Activated CD4-positive, CD25-positive, alpha-beta regulatory T cell treated with anti-CD3 and anti-CD28 coated beads, Interleukin-2, amount 50 U/mL, for 72 hours (primary cell): ENCODE measurements around the gene DPP6.

Source experiments
- DNase-seq: peaks from one replicate; pipeline ENCODE4 v3.0.0; 2021

The DPP6 gene

DNA sequence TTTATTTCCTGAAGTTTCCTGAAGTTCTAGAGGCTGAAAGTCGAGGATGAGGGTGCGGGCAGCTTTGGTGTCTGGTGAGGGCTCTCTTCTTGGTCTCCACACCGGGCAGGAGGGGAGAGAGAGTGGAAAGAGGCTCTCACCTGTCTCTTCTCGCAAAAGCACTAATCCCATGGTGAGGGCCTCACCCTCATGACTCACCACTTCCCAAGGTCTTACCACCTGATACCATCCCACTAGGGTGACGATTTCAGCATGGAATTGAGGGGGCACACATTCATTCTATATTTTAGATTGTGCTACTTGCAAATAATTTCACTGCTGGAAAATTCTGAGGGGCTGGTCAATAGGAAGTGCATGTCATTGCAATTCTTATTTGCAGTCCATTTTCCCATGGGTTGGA is 292.9 kb downstream of the DPP6 start:
- DNase-seq: no peak

GRCh38 chr7:154347700-154348266 is 295.6 kb downstream of the DPP6 start:
- no peak for DNase-seq

GRCh38 chr7:154350892-154351291 is 298.7 kb downstream of the DPP6 start:
- no peak for DNase-seq

DNA sequence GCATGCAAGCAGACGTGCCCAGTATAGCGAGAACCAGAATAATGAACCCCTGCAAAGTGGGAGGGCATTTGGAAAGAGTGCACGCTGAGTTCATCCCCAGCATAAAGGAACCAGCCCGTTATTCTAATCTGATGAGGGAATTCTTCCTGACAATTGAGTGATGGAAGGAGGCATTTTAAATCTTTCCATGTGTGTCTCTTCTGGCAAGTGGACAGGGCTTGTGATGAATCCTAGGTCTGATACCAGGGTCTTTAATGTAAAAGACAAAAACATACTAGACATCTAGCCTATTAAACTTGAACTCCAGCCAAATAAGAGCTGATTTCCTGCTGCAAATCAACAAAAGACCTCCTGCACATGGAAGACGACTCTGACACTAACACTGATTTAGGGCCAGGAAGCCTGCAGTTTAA is 301.2 kb downstream of the DPP6 start:
- DNase-seq: no peak

DNA sequence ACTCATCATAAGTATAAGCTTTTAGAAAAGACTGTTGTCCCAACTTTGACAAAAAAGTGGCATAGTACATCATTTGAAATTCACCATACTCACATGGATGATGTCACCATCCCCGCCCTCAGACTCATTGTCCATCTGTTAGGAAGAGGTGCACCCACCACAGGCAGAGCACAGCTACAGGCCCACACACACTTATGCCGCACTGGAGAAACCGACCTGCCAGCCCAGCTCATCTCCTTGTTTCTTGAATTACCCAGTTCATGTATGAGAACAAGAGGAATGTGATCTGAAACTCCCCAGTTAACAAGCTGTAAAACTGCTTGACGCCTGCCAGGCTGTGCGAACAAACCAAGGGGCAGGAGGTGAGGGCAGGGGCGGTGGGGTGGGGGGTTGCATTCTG is 312.0 kb downstream of the DPP6 start:
- DNase-seq: no peak

DNA sequence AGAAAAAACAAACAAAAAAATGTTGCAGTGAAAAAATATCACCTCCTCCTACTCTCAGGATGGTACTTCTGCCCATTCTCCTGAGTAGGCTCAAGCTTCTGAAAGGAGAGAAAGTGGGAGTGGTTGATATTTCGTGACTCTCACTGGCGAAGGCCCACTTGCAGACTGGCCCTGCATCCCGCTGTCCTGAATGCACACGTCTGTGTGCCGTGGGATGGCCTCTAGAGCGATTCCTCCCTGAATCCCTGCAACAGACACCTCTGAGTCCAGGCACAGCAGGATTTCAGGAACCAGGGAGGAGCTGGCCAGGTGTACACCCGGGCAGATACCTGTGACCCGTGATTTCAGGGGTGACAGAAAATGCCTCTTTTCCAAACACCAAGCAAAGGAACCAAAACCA is 319.2 kb downstream of the DPP6 start:
- no peak for DNase-seq

GRCh38 chr7:154372011-154372601 is 319.9 kb downstream of the DPP6 start:
- no peak for DNase-seq

DNA sequence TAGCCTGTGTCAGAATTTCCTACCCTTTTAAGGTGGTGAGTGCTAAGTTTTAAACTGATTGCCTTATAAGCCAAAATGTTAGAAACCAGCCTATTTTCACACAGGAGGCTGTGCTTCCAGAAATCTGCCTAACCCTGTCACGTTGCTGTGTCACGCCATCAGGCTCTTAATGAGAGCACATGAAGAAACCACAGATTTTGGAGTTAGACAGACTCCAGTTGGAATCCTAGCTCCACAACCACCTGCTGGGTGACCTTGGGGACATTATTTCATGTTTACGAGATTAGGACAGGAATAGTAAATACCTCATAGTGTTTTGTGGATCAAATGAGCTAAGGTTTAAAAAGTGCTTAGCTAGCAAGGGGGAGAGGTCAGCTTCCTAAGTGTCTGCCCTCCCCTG is 321.8 kb downstream of the DPP6 start:
- no peak for DNase-seq

DNA sequence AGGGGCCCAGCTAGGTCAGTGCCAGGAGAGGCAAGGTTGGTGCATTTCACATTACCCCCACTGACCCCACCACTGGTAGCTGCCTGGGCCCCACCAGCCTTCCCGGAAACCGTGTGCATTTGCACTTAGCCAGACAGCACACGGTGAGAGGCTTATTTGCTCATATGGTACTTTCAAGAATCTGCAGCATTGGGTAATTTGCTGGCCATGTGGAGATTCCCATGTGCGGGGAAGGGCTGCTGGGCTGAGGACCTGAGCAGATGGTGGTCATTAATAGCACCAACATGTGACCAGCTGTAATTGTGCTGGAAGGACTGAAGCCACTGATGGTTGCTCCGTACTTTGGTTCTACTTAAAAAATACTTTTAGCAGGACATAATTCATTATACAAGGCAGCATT is 323.8 kb downstream of the DPP6 start:
- DNase-seq: no peak

DNA sequence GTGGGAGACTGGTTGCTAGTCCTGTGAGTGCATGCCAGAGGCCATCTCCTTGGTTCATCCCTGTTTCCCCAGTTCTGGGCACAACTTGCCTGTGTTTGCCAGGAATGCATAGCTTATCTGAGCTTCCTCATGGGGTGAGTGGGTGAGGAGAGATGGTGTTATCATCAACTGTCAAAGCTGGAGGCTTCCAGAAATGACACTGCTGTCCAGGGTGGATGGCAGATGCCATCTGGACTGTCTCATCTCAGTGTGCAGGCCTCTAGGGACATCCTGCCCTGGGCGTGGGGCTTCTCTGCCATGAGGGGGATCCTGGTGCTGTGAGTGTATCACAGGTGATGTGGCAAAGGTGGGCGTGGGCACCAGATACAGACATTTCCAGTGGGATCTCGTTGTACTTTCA is 328.6 kb downstream of the DPP6 start:
- no peak for DNase-seq

DNA sequence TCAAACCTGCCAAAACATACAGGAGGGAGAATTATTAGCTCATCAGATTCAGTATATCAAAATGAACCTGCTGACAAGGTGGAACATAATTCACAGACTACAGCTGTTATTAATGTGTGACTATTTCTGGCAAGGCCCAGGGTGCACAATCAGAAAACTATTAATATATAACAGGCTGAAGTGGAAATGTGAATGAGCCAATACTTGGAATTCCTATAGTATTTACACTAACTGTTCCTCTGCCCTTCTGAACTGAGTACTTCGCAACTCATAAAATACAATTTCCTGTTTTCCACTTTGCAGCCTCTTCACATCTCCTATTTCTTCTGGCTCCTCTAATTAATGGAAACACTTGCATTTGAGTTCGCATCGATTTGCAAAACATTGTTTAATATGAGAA is 330.8 kb downstream of the DPP6 start:
- DNase-seq: no peak

- no peak for DNase-seq
Observed at GRCh38 chr7:154385214-154385613, 333.0 kb downstream of the DPP6 start.

DNA sequence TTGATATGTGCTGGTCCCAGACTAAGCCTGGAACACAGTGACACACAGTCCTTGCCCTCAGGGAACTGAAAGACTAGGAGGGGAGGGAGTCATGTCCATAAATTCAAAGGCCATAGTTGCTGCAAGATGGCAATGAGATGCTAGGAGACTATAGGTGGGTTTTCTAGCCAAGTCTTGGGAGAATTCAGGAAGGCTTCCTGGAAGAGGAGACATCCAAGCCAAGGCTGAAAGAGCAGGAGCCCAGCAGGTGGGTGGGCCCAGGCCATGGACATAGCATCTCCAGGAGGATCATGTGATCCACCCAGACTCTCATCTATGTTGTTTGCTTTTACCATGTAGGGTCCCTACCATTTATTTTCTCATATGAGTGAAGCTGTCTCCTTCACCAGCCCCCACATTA is 335.1 kb downstream of the DPP6 start:
- DNase-seq: no peak

- no peak for DNase-seq
Observed at GRCh38 chr7:154388412-154388811, 336.2 kb downstream of the DPP6 start.

- no peak for DNase-seq
Observed at GRCh38 chr7:154388999-154389398, 336.8 kb downstream of the DPP6 start.

DNA sequence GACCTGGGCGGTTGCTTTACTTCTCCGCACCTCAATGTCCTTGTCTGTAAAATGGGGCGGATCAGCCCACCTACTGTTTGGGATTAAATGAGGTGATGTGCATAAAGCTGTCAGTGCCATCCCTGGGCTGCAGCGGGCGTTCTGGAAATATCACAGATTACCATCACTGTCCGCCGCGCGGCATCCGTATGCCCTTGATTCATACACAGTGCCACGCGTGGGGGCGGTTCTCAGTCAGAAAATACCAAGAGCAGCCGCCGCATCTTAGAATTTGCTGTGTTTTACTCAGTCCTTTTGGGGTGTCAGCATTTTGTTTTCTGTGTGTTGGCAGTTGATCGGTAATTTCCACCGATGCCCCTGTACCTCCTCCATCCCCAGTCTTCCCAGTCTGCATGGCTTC is 338.8 kb downstream of the DPP6 start:
- no peak for DNase-seq

- DNase-seq: no peak
Observed at GRCh38 chr7:154394804-154395203, 342.6 kb downstream of the DPP6 start.

DNA sequence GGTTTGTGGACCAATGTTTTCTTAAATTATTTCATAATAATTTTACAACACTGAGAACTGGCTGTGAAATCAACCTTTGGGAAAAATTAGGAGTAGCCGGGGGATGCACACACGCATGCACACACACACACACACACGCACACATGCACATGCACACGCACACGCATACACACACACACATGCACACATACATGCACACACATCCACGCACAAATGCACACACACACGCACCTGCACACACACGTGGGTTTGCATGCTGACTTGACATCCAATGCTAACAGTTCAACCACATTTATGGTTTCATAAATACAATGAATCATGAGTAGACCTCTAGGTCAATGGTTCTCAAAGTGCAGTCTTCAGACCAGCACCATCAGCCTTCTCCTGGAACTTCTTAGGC is 354.1 kb downstream of the DPP6 start:
- DNase-seq: no peak

- DNase-seq: no peak
Observed at GRCh38 chr7:154409703-154410311, 357.6 kb downstream of the DPP6 start.

GRCh38 chr7:154412105-154412504 is 359.9 kb downstream of the DPP6 start:
- no peak for DNase-seq

GRCh38 chr7:154415709-154416399 is 363.7 kb downstream of the DPP6 start:
- no peak for DNase-seq

DNA sequence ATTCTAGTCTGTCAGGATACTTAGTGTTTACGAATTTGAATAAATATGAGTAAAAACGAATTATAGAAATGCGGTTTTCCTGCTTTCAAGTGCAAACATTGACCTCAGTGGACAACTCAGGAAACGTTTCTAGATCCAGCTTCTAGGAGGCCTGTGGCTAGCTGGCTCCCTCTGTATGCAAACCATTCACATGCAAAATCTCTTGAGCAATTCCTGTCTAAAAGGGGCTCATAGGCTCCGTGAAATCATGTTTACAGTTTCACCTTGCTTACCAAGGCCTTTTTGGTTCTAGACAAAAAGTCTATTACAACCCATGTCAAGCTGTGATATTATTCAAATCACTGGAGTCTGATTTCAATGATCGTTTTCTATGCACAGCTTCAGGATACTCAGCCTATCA is 364.5 kb downstream of the DPP6 start:
- DNase-seq: no peak

- DNase-seq: no peak
Observed at GRCh38 chr7:154419344-154419743, 367.1 kb downstream of the DPP6 start.

GRCh38 chr7:154423231-154423630 is 371.0 kb downstream of the DPP6 start:
- no peak for DNase-seq
